ENCODE measurements around the gene ZBTB34.

The ZBTB34 gene

GRCh38 chr9:126876531-126876930 is 16.1 kb downstream of the ZBTB34 start:
- no peak for DNase-seq (ENCODE audit: low read depth, low spot score)

- DNase-seq (ENCODE audit: low read depth, low spot score), result no peak
These were observed 17.0 kb downstream of the ZBTB34 start for GRCh38 chr9:126877418-126877817.

GRCh38 chr9:126879288-126879687 is 18.8 kb downstream of the ZBTB34 start:
- no peak for DNase-seq (ENCODE audit: low read depth, low spot score)

GRCh38 chr9:126880226-126880946 is 19.9 kb downstream of the ZBTB34 start:
- DNase-seq (ENCODE audit: low read depth, low spot score), result no peak

- no peak for DNase-seq (ENCODE audit: low read depth, low spot score)
These were observed 20.5 kb downstream of the ZBTB34 start for GRCh38 chr9:126880947-126881332.

GRCh38 chr9:126882746-126883145 is 22.3 kb downstream of the ZBTB34 start:
- DNase-seq (ENCODE audit: low read depth, low spot score), result no peak

GRCh38 chr9:126883636-126884035 is 23.2 kb downstream of the ZBTB34 start:
- no peak for DNase-seq (ENCODE audit: low read depth, low spot score)

GRCh38 chr9:126885131-126885641 is 24.7 kb downstream of the ZBTB34 start:
- DNase-seq (ENCODE audit: low read depth, low spot score), result no peak

GRCh38 chr9:126886034-126886822 is 25.8 kb downstream of the ZBTB34 start:
- no peak for DNase-seq (ENCODE audit: low read depth, low spot score)

GRCh38 chr9:126886897-126887296 is 26.5 kb downstream of the ZBTB34 start:
- DNase-seq (ENCODE audit: low read depth, low spot score), result no peak

GRCh38 chr9:126891676-126892075 is 31.2 kb downstream of the ZBTB34 start:
- DNase-seq (ENCODE audit: low read depth, low spot score), result no peak

GRCh38 chr9:126893079-126893478 is 32.6 kb downstream of the ZBTB34 start:
- DNase-seq (ENCODE audit: low read depth, low spot score), result no peak

- no peak for DNase-seq (ENCODE audit: low read depth, low spot score)
These were observed 33.7 kb downstream of the ZBTB34 start for GRCh38 chr9:126894052-126894603.

GRCh38 chr9:126902210-126902609 is 41.8 kb downstream of the ZBTB34 start:
- DNase-seq (ENCODE audit: low read depth, low spot score), result no peak

- DNase-seq (ENCODE audit: low read depth, low spot score), result no peak
These were observed 44.1 kb downstream of the ZBTB34 start for GRCh38 chr9:126904586-126904985.

GRCh38 chr9:126906091-126906490 is 45.7 kb downstream of the ZBTB34 start:
- DNase-seq (ENCODE audit: low read depth, low spot score), result no peak

GRCh38 chr9:126907058-126907457 is 46.6 kb downstream of the ZBTB34 start:
- no peak for DNase-seq (ENCODE audit: low read depth, low spot score)

GRCh38 chr9:126914458-126915280 is 54.2 kb downstream of the ZBTB34 start, which contains the start of gene RALGPS1:
TSS of gene RALGPS1 (plus strand) at chr9:126914782. CDS start at chr9:126962290, 47,508 bp downstream.
- DNase-seq (ENCODE audit: low read depth, low spot score), result peak; percentile 75

GRCh38 chr9:126915281-126915816 is 54.9 kb downstream of the ZBTB34 start:
- DNase-seq (ENCODE audit: low read depth, low spot score), result no peak

- no peak for DNase-seq (ENCODE audit: low read depth, low spot score)
These were observed 55.6 kb downstream of the ZBTB34 start for GRCh38 chr9:126915846-126916543.

GRCh38 chr9:126916909-126917308 is 56.5 kb downstream of the ZBTB34 start:
- DNase-seq (ENCODE audit: low read depth, low spot score), result no peak

All from smooth muscle cell of the brain vasculature (primary cell).